HG02610 (cell line): ENCODE results near the gene CENPP.

Experiments
- ATAC-seq: cut with Tn5 transposase; IDR thresholded peaks from one replicate; pipeline ENCODE4 v1.9.1; 2021; ENCODE audit warnings: mild to moderate bottlenecking, moderate library complexity; ENCODE audit not compliant: unreplicated experiment

The CENPP gene

DNA sequence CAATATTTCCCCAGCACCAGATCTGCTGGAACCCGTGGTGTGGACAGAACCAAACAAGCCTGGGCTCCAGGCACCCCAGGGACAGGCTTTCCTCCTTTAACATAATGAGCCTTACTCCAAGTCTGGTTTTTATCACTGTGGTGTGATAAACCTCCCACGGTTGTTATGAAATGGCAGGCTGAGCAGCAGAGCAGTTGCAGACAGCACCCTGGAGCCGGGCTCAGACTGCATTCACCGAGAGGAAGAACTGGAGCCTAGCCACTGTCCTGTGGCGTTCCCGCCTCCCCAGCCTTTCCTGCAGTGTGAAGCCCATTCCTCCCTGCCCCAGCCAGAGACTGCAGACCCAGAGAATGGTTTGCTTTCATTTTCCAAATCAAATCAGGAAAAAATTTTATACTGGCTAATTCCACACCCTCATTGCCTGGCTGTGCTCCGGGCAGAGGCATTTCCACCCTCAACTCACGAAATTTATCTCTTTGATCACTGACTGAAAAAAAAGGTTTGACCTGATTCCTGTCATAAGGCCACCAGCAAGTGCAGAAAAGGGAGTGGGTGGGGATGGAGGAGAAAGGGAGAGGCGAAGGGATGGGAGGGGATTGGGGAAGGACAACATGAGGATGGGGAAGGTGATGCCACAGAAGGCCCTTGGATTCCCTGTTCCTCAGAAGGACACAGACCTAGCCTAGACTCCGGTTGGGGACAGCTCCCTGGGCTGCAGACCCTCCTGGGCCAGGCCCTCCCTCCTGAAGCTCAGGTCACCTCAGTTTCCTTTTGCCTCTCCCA is 325.3 kb downstream of the CENPP start:
- ATAC-seq = no peak

DNA sequence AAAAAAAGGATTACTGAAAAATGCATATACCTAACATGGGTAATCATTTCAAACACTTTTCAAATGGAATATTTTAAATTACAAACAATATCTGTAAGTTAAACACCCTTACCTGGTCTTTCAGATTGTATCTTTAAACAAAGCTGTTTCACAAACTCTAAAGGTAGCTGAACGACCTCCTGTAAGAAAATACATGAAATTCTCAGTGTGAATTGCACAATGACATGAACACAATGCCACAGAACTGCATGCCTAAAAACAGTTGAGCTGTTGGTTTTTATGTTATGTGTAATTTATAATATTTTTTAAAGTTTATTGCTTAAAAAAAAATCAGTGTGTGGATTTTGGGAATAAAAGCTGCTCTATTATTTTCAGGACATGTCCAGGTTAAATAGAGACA is 326.7 kb downstream of the CENPP start:
- no peak for ATAC-seq

DNA sequence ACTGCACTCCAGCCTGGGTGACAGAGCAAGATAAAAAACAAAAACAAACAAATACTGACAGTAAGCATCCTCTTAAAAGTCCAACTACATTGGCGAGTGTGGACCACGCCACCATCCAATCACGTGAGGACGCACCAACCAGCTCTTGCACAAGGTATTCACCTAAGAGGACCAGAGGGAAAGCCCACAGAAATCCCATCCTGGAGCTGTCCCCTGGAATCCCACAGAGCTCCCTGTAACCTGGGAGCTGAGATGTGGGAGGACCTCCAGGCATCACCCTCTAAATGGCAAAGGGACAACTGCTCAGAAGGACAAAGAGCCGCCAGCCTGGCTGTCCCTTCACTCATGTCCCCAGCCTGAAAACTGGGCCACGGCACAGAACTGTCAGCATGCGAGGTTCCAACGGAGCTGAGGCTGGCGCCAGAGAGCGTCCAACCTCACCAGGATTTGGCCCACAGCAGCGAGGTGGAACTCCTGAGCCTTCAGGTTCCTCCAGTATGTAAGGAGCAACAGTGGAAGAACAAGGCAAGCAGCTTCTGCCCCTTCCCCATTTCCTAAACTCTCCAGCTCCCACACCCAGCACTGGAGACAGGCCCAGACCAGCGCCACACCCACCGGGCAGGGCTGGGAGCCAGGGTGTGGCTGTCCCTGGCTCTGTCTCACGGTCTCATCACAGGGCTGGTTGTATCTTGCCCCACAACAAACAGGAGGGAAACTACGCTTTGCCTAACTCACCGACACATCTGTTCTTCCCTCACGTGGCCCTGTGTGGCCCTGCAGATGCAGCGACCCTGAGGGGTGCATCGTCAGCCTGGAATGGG is 328.9 kb downstream of the CENPP start:
- no peak for ATAC-seq

DNA sequence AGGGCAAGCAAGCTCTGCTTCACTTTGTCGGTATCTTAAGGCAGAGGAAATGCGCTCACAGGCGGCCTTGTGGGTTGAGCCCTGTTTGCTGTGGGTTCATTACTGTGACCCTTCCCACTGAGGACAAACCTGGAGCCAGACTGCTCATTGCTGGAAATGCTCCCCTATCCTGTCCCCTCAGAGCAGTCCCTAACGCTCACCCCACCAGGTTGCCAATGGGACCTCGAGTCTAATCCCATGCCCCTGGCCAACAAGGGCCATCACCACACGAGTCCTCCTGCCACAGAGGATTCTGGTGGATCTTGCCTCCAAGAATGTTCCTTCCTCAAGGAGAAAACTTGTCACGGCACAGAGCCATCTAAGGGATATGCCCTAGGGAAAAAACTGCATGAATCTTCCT is 329.6 kb downstream of the CENPP start:
- no peak for ATAC-seq

DNA sequence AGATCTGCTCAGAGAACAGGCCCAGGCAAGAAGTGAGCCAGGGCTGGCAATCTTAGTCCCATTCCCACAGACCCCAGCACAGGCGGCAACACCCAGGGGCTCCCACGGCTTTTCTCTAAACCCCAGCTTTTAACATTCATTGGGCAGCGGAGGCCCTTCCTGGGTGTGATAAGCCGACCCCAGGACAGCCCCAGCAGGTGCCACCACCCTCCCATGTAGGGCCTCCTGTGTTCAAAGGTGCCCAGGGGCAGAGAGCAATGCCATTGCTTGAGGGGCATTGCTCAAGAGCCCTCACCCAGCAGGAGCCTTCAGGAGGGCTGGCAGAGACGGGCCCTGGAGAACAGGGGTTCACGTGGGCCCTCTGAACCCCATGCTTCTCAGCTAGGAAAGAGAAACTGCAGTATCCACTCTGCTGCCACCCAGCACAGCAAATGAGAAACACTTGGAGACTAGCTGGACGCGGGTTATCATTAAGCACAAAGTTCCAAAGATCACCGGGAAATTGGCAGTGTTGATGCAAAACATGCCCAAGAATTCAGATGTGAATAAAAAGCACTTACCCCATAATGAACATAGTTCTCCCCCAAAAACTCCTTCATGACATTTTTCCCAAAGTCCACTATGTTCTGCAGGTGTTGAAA is 330.3 kb downstream of the CENPP start:
- no peak for ATAC-seq

DNA sequence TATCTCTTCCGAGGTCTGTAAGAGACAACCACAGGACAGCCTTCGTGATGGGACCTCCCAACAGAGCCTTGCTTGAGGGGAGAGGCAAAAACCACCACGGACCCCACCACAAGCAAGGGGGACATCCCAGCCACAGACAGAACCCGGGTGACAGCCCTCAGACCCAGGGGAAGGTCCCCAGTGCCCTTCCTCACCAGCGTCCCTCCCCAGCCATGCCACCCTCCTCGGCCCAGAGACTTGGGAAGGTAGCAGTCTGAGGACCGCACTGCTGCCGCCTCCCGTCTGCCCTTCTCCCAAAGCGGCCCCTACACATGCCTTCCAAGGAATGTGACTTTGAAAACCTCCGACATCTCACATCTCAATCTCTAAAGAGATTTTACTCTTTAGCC is 330.8 kb downstream of the CENPP start:
- no peak for ATAC-seq

DNA sequence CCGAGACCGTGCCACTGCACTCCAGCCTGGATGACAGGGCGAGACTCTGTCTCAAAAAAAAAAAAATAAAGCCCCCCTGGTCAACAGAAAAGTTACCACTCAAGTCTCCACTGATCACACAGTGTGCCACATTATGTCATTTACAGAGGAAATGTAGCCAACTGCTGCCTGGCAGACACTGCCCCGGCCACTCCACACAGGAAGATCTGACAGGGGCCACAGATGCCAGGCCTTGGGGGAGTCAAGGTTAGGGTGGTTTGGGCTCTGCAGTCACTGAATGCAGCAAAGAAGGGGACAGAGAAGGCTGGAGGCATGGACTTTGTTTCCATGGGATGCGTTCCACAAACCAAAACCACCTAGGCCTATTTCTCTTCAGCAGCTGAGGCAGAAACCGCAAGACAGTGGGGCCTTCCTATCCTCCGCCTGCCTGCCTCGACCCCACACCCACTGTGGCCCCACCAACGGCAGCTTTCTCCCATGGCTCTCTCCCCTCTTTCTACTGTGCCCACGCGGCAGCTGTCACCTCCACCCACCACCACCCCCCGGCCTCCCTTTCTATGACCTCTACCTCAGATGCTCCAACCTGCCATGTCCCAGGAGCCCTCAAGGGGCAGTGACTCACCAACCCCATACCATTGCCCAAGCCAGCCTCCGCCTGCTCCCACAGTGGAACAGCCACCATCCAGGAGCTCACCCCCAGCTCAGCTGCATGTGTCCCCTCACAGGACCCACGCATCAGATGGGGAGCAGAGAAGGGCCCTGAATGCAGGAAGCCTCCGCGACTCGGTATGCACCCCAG is 331.7 kb downstream of the CENPP start:
- ATAC-seq = no peak

DNA sequence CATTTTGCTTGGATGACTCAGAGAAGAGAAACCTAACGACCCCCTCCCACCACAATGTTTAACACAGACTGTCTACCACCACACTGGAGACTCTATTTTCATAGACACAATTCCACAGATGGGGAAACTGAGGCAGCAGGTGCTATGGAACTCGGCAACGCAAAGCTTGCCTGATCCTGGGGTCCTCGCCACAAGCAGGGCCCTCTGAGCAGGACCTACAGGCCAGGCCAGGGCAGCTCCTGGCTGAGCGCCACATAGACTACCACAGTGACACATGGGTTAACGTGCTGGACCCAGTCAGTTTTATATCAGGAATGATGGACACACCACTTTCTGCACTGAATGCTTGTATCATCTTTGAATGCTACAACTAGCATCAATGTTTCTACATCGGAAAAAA is 332.4 kb downstream of the CENPP start:
- no peak for ATAC-seq

DNA sequence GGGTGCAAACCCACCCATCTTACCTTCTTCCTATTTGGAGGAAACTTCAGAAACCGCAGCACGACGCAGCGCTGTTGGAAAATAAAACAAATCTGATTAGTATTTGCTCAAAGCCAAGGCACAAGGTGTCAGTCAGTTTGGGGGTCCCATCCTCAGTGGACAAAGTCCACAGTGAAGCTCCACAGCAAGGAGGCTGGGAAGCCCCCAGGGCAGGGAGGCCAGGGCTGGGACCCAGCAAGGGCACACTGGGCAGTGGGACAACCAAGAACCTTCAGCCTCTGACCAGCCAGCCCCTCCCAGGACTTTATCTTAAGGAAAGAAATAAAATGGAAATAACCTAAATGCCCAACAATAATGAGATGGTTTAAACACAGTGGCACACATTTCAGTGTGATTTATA is 332.9 kb downstream of the CENPP start:
- ATAC-seq = no peak

DNA sequence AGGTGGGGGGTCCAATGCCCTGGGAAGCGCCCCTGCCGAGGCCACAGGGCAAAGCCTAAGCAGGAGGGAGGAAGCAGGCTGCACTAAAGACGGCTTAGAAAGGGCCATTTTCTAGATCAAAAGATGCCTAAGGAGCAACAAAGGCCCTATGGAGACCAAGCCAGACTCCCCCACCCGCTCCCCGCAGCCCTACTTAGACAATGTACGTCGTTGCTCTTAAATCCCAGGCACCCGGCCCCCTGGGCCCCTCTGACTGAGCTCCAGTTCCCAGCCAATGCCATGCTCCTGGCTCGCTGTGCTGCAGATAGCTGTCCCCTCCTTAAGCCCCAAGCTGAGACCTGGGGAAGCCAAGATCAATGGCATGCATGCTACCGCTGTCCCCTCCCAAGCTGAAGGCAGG is 333.8 kb downstream of the CENPP start:
- no peak for ATAC-seq

DNA sequence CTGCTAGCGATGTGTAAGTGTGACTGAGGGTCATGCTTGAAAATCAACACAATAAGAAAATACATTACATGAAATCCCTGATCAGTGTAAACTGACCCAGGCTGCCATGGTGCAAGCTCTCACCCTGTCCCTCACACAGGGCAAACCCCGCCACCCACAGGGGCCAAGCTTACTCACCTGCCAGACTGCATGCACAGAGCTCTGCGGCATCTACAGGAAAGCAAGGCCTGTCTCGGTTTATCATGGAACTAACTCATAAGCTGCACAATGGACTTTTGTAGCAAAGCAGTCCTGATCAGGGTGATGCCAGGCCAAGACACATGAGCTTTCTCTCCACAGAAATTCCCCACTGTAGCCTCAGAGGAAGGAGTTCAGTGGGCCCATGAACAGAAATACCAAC is 334.5 kb downstream of the CENPP start:
- ATAC-seq = no peak

DNA sequence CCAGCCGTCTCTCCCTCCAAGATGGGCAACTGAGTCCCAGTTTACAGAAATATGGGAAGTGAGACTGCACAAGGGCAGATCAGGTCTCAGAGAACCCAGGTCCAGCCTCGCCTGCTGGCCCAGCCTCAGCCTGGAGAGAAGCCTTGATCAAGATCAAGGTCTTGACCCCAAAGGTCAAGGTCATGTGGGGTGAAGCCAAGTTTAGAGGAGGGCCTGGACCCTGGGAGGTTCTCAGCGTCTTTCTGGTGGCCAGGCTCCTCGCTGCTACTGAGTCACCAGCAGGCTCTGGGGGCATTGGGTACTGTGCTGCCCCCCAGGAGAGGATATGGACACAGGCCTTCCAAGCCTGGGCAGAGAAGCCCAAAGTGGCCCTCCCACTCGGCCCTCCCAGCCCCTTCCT is 335.4 kb downstream of the CENPP start:
- ATAC-seq = no peak

DNA sequence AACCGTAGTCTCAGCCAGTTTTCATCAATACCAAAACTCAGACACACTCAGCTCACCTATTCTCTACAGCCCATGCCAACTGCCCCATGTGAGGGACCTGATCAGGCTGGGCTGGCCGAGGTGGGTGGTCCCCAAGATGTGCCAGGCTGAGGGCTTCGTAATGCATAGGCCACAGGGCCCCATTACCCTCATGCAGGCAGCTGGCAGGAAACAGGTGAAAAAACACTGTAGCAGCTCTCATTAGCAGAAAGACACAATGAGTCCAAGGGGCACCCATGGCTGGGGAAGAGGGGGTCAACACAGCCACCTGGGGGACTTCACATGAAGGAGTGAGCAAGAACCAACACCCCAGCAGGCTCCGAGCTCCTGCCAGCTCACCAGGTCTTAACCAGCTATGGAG is 336.0 kb downstream of the CENPP start:
- no peak for ATAC-seq

DNA sequence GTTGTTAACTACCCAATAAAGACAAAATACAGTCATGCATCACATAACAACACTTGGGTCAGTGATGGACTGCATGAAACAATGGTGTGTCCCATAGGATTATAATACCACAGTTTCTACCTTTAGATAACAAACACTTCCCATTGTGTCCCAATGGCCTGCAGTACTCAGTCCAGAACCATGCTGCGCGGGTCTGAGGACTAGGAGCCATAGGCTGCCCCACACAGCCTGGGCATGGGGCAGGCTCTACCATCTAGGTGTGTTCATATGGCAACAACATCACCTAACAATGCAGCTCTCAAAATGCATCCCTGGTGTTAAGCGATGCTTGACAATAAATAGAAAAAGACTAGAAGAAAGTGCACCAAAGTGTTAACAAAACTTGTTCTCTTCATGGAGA is 337.4 kb downstream of the CENPP start:
- no peak for ATAC-seq

DNA sequence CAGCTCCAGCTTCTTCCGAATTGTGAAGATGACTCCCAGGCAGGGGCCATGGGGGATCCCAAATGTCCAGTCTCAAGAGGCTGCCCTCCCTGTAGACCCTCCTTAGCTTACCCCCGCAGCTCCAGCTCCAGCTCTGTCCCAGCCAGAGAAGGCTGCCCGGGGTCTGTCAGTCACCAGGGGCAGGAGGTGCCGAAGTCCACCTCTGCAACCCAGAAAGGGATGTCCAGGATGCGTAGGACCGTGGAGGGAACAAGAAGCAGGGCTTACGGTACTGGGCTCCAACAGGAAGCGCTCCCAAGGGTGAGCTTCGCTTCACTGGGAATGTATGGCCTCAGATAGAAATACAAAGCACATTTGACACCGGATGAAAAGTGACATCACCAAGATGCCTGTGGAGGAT is 338.2 kb downstream of the CENPP start:
- no peak for ATAC-seq

DNA sequence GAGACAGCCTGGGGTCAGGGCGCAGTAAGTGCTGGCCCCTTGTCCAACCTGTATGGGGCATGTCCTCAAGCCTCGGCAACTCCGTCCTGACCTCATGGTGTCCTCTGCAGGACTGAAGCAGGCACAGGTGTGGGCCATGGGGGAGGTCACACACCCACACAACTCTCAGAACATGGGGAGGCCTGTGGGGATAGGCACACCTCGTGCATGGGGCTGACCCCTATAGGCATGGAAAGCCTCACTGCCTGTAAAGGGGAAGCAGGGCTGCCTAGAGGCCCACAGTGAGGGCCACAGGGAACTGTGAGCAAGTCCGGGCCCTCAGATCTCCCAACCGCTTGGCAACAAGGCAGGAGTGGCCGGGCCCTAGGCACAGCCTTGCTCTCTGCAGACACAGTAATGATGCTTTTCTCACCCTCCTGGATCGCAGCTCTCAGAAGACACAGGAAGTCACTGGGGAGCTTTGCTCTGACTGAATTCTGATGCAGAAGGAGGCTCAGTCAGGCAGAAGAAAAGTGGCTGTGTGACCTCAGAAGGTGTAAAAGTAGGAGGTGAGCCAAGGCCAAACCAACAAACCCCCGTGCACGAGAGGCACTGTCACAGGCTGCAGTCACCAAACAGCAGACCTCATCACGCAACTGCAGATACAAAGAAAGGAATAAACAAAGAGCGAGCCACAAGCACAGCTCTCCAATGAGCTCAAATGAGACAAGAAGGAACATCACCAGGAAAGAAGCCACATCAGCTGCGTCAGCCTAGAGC is 338.8 kb downstream of the CENPP start:
- ATAC-seq = peak; percentile 52

DNA sequence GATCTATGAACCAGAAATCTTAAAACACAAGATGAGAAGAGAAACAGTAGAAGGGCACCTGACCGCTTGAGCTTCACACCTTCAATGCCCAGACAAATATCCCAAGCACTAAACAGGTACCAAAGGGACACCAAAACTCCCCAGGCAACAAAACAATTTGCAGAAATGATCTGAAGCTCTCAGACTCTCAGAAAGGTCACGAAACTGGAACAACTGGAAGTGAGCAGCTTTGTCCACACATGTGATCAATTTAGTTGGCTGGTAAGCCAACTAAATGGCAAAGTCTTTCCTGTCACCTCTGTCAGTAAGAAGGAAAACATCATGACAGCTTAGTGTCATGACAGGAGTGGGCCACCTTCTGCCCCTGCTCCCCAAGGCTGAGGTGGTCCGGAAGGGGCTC is 340.1 kb downstream of the CENPP start:
- ATAC-seq = no peak

DNA sequence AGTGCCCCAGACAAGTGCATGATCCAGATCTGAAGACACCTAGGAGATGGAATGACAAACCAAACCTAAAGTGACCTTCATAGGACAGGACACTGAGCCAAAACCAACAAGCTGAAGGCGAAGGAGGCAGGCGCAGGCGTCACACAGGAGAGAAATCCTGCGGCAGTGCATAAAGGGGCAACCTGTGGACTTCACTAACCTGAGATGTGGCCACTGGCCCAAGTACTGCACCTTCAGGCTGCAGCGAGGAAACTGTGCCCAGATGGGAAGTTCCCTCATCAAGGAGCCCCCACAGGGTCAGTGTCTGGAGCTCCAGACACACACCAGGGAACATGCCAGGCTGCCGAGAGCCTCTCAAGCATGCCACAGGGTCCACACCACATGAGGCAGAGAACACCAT is 340.5 kb downstream of the CENPP start:
- no peak for ATAC-seq

DNA sequence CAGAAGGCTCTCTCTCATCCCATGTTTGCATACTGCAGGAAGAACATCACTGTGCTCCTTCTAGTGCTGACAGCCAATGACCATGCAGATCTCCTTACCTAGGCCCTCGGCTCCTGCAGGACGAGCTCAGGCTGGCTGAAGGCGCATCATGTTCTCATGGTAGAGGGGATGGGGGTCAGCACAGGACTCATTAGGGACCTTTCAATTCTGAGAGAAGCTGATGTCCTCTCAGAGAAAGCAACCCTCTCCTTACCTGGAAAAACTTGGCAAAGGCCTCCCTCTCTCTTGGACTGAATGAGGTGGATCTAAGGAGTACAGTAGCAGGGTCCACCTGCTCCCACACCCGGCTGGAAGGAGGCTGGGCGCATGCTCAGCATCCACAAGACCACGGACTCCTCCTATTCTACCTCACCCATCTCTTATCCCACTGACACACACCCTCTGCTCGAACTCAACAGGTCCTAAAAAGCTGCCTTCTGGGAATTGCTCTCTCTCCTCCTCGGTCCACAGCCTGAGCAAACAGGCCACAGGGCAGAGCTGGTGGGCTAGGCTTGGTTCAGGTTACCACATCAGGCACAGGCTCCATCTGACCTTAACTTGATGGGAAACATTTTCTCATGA is 341.3 kb downstream of the CENPP start:
- no peak for ATAC-seq
